Measurements from ENCODE around the gene DHH.

DHH gene

DNA sequence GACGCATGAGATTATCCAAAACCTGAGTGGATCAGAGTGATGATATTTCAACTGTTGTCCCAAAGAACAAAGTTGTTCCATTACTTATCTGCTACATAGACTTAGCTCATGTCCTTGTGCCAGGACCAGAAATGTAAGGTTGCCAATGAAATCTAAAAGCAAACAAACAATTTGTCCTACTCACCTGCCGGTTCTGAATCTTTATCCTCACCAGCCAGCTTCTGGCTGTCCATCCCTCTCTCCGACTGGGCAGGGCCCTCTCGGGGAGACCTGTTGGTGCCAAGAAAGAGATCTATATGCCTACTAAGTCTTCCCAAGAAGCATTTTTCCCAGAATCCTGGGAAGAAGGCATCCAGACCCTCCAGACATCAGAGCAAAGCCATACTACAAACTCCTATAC, 39.5 kb downstream of the DHH start:
- no peaks in the 10 kb centered on the region for H3K9me3 ChIP-seq (ENCODE audit: control insufficient read depth, insufficient read depth, low read depth, low read length)
- no peak for TF ChIP-seq ZIC2 (tag by site-specific recombination; IDR thresholded peaks at IDR 0.05)
- no peak for TF ChIP-seq IKZF3 (tag by site-specific recombination; IDR thresholded peaks at IDR 0.05)
- TF ChIP-seq, protein P1, sequence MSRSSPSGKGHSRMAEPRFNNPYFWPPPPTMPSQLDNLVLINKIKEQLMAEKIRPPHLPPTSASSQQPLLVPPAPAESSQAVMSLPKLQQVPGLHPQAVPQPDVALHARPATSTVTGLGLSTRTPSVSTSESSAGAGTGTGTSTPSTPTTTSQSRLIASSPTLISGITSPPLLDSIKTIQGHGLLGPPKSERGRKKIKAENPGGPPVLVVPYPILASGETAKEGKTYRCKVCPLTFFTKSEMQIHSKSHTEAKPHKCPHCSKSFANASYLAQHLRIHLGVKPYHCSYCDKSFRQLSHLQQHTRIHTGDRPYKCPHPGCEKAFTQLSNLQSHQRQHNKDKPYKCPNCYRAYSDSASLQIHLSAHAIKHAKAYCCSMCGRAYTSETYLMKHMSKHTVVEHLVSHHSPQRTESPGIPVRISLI (tag by site-specific recombination; IDR thresholded peaks at IDR 0.05) = no peak
- TF ChIP-seq, protein P2, sequence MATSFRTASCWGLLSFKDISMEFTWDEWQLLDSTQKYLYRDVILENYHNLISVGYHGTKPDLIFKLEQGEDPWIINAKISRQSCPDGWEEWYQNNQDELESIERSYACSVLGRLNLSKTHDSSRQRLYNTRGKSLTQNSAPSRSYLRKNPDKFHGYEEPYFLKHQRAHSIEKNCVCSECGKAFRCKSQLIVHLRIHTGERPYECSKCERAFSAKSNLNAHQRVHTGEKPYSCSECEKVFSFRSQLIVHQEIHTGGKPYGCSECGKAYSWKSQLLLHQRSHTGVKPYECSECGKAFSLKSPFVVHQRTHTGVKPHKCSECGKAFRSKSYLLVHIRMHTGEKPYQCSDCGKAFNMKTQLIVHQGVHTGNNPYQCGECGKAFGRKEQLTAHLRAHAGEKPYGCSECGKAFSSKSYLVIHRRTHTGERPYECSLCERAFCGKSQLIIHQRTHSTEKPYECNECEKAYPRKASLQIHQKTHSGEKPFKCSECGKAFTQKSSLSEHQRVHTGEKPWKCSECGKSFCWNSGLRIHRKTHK (tag by site-specific recombination; IDR thresholded peaks at IDR 0.05) = no peak
- no peak for TF ChIP-seq WT1 (tag by site-specific recombination; IDR thresholded peaks at IDR 0.05)
- TF ChIP-seq ZNF214 (tag by site-specific recombination; IDR thresholded peaks at IDR 0.05; ENCODE audit: borderline replicate concordance) = no peak
- H3K36me3 ChIP-seq (ENCODE audit: control insufficient read depth in 2 of 2, insufficient read depth in 1 of 2, low read length in 2 of 2) = peaks cover 32 to 58% of the 10 kb centered on the region in 2 experiments
- H3K4me1 ChIP-seq (ENCODE audit: control insufficient read depth, insufficient read depth, low read length) = peaks cover 11% of the 10 kb centered on the region
- POLR2A ChIA-PET = interaction anchor here (0.5 kb wide), 1 partner anchor 132 kb away, joined by 7 read pairs; no protein-coding TSS in a partner anchor
- no peak overlapping the region for H3K4me3 ChIP-seq (ENCODE audit: low read depth, low read length)
- no peak overlapping the region for H3K27ac ChIP-seq (ENCODE audit: extremely low read depth, low read depth, low read length)
- CTCF ChIA-PET = interaction anchor here (0.7 to 2.4 kb wide), 8 partner anchors 9 to 116 kb away, joined by 3 to 18 read pairs (median 4); no protein-coding TSS in a partner anchor

DNA sequence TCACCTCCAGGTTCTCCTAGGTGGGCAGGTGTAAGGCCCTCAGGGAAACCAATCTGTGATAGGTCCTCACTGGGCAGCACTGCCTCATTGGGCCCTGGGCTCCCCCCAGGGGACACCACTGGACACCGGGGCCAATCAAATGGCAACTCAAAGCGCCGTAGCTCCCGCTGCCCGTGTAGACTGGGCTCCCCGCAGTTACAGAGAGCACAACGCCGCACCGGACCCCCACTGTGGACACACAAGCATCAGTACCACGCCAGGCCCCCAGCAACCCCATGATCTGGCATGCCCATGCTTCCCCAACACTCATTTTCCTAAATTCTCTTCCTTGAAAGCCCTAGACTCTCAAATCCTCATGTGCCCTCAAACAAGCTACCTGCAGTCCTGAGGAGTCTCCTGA, 40.1 kb downstream of the DHH start:
- POLR2A ChIA-PET = no interaction called here
- no peak overlapping the region for H3K27ac ChIP-seq (ENCODE audit: extremely low read depth, low read depth, low read length)
- H3K4me1 ChIP-seq (ENCODE audit: control insufficient read depth, insufficient read depth, low read length) = peaks cover 11% of the 10 kb centered on the region
- CTCF ChIA-PET = interaction anchor here (0.6 to 2.4 kb wide), 7 partner anchors 9 to 59 kb away, joined by 3 to 18 read pairs (median 4); no protein-coding TSS in a partner anchor
- TF ChIP-seq ZNF221 (tag by site-specific recombination; IDR thresholded peaks at IDR 0.05; ENCODE audit: borderline replicate concordance) = no peak
- TF ChIP-seq GFI1B (tag by site-specific recombination; IDR thresholded peaks at IDR 0.05) = no peak
- TF ChIP-seq ZBTB21 (tag by site-specific recombination; IDR thresholded peaks at IDR 0.05) = no peak
- TF ChIP-seq, protein P3, sequence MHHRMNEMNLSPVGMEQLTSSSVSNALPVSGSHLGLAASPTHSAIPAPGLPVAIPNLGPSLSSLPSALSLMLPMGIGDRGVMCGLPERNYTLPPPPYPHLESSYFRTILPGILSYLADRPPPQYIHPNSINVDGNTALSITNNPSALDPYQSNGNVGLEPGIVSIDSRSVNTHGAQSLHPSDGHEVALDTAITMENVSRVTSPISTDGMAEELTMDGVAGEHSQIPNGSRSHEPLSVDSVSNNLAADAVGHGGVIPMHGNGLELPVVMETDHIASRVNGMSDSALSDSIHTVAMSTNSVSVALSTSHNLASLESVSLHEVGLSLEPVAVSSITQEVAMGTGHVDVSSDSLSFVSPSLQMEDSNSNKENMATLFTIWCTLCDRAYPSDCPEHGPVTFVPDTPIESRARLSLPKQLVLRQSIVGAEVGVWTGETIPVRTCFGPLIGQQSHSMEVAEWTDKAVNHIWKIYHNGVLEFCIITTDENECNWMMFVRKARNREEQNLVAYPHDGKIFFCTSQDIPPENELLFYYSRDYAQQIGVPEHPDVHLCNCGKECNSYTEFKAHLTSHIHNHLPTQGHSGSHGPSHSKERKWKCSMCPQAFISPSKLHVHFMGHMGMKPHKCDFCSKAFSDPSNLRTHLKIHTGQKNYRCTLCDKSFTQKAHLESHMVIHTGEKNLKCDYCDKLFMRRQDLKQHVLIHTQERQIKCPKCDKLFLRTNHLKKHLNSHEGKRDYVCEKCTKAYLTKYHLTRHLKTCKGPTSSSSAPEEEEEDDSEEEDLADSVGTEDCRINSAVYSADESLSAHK (tag by site-specific recombination; IDR thresholded peaks at IDR 0.05) = no peak
- no peak for TF ChIP-seq ZNF433 (tag by site-specific recombination; IDR thresholded peaks at IDR 0.05; ENCODE audit: low read depth)
- no peak for TF ChIP-seq YY2 (tag by site-specific recombination; IDR thresholded peaks at IDR 0.05)
- no peak for TF ChIP-seq ZNF777 (tag by site-specific recombination; IDR thresholded peaks at IDR 0.05; ENCODE audit: borderline replicate concordance)
- TF ChIP-seq TCF7L2 (IDR thresholded peaks at IDR 0.05; ENCODE audit: borderline replicate concordance, low read depth, low read length) = no peak
- TF ChIP-seq ZNF133 (tag by site-specific recombination; IDR thresholded peaks at IDR 0.05) = no peak
- no peak for TF ChIP-seq GLIS1 (tag by site-specific recombination; IDR thresholded peaks at IDR 0.05)
- TF ChIP-seq EGR2 (tag by site-specific recombination; IDR thresholded peaks at IDR 0.05; ENCODE audit: low read depth) = no peak
- no peak for TF ChIP-seq ZNF658 (tag by site-specific recombination; IDR thresholded peaks at IDR 0.05)
- no peak for TF ChIP-seq ZNF274 (IDR thresholded peaks at IDR 0.05; ENCODE audit: low read length)
- TF ChIP-seq ZNF274 (tag by site-specific recombination; IDR thresholded peaks at IDR 0.05; ENCODE audit: borderline replicate concordance) = no peak
- TF ChIP-seq ZNF404 (tag by site-specific recombination; IDR thresholded peaks at IDR 0.05) = no peak
- TF ChIP-seq ZSCAN16 (tag by site-specific recombination; IDR thresholded peaks at IDR 0.05) = no peak
- no peak for TF ChIP-seq ZNF248 (tag by site-specific recombination; IDR thresholded peaks at IDR 0.05)
- no peak for TF ChIP-seq ZNF610 (tag by site-specific recombination; IDR thresholded peaks at IDR 0.05; ENCODE audit: borderline replicate concordance)
- no peak for TF ChIP-seq ZNF529 (tag by site-specific recombination; IDR thresholded peaks at IDR 0.05; ENCODE audit: insufficient replicate concordance)
- TF ChIP-seq SCRT1 (tag by site-specific recombination; IDR thresholded peaks at IDR 0.05; ENCODE audit: borderline replicate concordance) = no peak
- no peak for TF ChIP-seq ZNF560 (tag by site-specific recombination; IDR thresholded peaks at IDR 0.05; ENCODE audit: borderline replicate concordance)
- H3K4me3 ChIP-seq (ENCODE audit: low read depth, low read length) = no peak overlapping the region
- peaks cover 33 to 64% of the 10 kb centered on the region in 2 experiments for H3K36me3 ChIP-seq (ENCODE audit: control insufficient read depth in 2 of 2, insufficient read depth in 1 of 2, low read length in 2 of 2)
- no peaks in the 10 kb centered on the region for H3K9me3 ChIP-seq (ENCODE audit: control insufficient read depth, insufficient read depth, low read depth, low read length)
